ENCODE measurements around the gene DOCK4. TPM values are rescaled to one million over a fixed set of nuclear protein-coding genes. Genes with fewer than 3 reads are reported as not detected.

The DOCK4 gene
- total RNA-seq, 4 donors from 2014 or later: 14.0 to 48.1 (median 30.9) TPM

DNA sequence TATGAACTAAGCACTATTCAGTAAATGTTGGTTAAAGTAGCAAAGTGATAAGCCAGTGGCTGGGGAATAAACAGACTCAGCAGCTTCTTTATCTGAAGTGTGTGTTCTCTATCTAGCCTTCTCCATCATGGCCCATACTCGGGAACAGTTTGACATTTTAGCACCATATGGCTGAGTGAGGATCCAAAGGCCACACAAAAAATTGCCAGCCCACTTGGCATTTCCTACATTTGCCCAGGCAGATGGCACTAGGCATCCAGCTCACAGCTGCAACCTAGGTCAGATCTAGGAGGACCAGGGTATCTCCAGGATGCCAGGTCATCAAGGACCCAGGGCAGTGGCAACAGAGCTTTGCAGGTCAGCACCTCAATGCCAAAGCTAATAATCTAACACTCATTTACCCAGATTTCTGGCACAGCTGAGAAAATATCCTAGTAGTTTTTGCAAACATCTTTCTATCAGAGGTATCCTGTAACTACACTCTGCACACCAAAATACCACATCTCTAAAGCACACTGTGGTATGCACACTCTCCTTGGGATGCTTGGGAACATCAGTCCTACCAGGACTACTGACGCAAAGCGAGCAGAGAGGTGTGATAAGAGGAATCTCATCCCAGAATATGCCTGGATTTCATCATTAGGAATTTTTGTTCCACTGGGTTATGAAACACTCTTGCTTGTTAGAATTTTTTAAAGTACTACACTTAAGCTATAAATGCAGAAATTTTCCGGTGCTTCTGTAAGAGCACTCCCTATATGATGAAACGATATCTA, 61.7 kb downstream of the DOCK4 start:
- Histone ChIP-seq H3K4me1 (no peaks in the 10 kb centered on the region), H3K9me3 (no peaks in the 10 kb centered on the region), H3K27me3 (no peaks in the 10 kb centered on the region), H3K36me3 (no peaks in the 10 kb centered on the region), H3K27ac (no peak overlapping the region), H3K4me3 (replicated peaks in 1 of 3) (no peak overlapping the region)
- intact Hi-C loops (cut with DNase I): no loop called here
- DNase-seq: no peak
- TF ChIP-seq, protein P1, sequence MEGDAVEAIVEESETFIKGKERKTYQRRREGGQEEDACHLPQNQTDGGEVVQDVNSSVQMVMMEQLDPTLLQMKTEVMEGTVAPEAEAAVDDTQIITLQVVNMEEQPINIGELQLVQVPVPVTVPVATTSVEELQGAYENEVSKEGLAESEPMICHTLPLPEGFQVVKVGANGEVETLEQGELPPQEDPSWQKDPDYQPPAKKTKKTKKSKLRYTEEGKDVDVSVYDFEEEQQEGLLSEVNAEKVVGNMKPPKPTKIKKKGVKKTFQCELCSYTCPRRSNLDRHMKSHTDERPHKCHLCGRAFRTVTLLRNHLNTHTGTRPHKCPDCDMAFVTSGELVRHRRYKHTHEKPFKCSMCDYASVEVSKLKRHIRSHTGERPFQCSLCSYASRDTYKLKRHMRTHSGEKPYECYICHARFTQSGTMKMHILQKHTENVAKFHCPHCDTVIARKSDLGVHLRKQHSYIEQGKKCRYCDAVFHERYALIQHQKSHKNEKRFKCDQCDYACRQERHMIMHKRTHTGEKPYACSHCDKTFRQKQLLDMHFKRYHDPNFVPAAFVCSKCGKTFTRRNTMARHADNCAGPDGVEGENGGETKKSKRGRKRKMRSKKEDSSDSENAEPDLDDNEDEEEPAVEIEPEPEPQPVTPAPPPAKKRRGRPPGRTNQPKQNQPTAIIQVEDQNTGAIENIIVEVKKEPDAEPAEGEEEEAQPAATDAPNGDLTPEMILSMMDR (IDR thresholded peaks at IDR 0.05): no peak
- no peak for TF ChIP-seq POLR2A (IDR thresholded peaks at IDR 0.05)
- 89 to 90% methylated on average over 5 of the region's 5 CpGs for WGBS, 2 donors

DNA sequence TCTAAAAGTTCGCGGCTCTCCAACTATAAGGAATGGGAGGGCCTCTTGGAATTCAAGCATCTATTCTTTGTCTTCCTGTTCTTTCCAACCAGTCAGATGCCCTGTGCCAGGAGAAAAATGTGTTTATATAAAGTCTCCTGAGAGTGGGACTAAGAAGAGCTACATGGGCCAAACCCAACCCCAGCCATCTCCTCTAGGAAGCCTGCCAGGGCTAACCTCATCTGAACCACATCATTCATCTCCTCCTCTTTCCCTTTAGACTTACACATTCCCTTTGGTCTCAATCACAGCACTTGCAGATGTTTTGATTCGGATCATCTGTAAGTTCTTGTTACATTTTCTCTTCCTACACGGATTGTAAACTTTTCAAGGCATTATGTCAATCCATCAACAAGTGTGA, 62.6 kb downstream of the DOCK4 start:
- H3K4me1 ChIP-seq: no peaks in the 10 kb centered on the region
- intact Hi-C loops (cut with DNase I): no loop called here
- no peaks in the 10 kb centered on the region for H3K9me3 ChIP-seq
- no peak overlapping the region for H3K4me3 ChIP-seq (replicated peaks in 1 of 3)
- no peak overlapping the region for H3K27ac ChIP-seq
- no peaks in the 10 kb centered on the region for H3K27me3 ChIP-seq
- DNase-seq: no peak
- TF ChIP-seq, protein P1 (IDR thresholded peaks at IDR 0.05): no peak
- no peak for TF ChIP-seq POLR2A (IDR thresholded peaks at IDR 0.05)
- WGBS, 2 donors: 74 to 77% methylated on average over 4 of the region's 4 CpGs
- H3K36me3 ChIP-seq: no peaks in the 10 kb centered on the region

DNA sequence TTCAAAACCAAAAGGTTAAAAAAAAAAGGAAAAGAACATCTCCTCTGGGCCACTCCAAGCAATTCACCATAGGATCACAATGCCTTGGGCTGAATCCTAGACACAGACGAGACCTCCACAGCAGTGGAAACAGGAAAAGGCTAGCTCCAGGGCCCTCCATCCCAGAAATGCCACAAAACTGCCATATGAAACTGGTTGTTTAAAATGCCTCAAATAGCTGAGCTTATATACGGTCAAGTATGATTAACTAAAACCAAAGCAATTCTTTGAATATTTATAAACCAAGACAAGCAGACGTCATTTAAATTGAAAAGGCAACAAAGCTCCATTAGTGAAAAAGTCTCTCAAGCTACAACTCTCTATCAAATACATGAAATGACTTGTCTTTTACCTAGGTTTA, 63.1 kb downstream of the DOCK4 start:
- 81 to 89% methylated on average over 3 of the region's 3 CpGs for WGBS, 2 donors
- no peak overlapping the region for H3K4me3 ChIP-seq (replicated peaks in 1 of 3)
- no peaks in the 10 kb centered on the region for H3K4me1 ChIP-seq
- no peak overlapping the region for H3K27ac ChIP-seq
- H3K27me3 ChIP-seq: no peaks in the 10 kb centered on the region
- no peak for TF ChIP-seq POLR2A (IDR thresholded peaks at IDR 0.05)
- TF ChIP-seq, protein P1 (IDR thresholded peaks at IDR 0.05): no peak
- no peaks in the 10 kb centered on the region for H3K36me3 ChIP-seq
- H3K9me3 ChIP-seq: no peaks in the 10 kb centered on the region
- intact Hi-C loops (cut with DNase I): no loop called here
- no peak for DNase-seq

DNA sequence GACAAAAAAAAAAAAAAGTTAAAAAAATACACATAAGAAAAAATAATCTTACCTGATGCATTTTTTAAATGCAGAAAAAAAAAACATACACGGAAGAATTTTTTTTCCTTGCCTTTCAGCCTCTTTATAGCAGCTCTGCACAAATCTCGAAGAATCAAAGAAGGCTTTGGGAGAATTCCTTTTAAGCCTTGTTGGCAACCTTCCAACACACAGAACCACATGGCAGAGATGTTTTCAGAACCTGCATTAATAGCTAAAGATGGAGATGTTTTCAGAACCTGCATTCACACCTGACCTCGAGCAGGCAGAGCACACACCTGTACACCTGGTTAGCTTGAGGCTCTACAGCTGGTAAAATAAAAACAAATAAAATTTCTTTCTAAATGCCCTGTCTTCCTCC, 65.6 kb downstream of the DOCK4 start:
- intact Hi-C loops (cut with DNase I): no loop called here
- WGBS, 2 donors: 43 to 58% methylated on average over 3 of the region's 3 CpGs
- H3K36me3 ChIP-seq: no peaks in the 10 kb centered on the region
- no peak for DNase-seq
- TF ChIP-seq POLR2A (IDR thresholded peaks at IDR 0.05): no peak
- TF ChIP-seq, protein P1 (IDR thresholded peaks at IDR 0.05): no peak
- H3K27ac ChIP-seq: no peak overlapping the region
- no peaks in the 10 kb centered on the region for H3K4me1 ChIP-seq
- H3K4me3 ChIP-seq (replicated peaks in 1 of 3): no peak overlapping the region
- no peaks in the 10 kb centered on the region for H3K9me3 ChIP-seq
- H3K27me3 ChIP-seq: no peaks in the 10 kb centered on the region

DNA sequence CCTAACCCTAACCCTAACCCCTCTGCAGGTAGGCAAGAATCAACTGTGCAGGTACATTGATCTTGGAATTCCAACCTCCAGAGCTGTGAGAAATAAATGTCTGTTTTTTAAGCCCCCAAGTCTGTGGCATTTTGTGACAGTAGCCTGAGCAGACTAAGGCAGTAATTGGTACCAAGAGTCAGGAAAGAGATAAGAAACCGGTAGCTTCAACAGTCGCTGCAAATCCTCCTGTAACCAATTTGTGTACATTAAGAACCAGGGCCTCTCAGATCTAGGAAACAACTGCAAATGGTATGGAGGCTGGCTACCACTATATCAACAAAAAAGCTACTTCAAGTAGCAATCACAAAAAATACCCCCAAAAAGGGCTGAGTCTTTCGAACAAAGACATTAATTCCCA, 67.3 kb downstream of the DOCK4 start:
- intact Hi-C loops (cut with DNase I): no loop called here
- WGBS, 2 donors: 80% methylated on average over 3 of the region's 3 CpGs
- no peaks in the 10 kb centered on the region for H3K4me1 ChIP-seq

More for the DNA sequence above, 67.3 kb downstream of the DOCK4 start:
- TF ChIP-seq, protein P1 (IDR thresholded peaks at IDR 0.05): no peak
- no peak for TF ChIP-seq POLR2A (IDR thresholded peaks at IDR 0.05)
- no peak for DNase-seq
- H3K36me3 ChIP-seq: no peaks in the 10 kb centered on the region
- no peak overlapping the region for H3K27ac ChIP-seq
- no peak overlapping the region for H3K4me3 ChIP-seq (replicated peaks in 1 of 3)
- H3K27me3 ChIP-seq: no peaks in the 10 kb centered on the region
- H3K9me3 ChIP-seq: no peaks in the 10 kb centered on the region

Measured in thyroid gland (tissue), 4 donors.